Fibroblast of the aortic adventitia (primary cell): ENCODE measurements around the gene RASAL1. TPM values are rescaled to one million over a fixed set of nuclear protein-coding genes. Genes with fewer than 3 reads are reported as not detected.

Experiments
- DNase-seq: peaks from one replicate; pipeline ENCODE4 v3.0.0-alpha.2; 2010; ENCODE audit warnings: low read depth
- H3K4me3 ChIP-seq: 2 replicates; pipeline ENCODE4 v1.5.1; 2011; ENCODE audit warnings: low read depth, mild to moderate bottlenecking, control low read depth, low read length, moderate library complexity
- CTCF ChIP-seq: IDR thresholded peaks from 2 replicates; pipeline ENCODE4 v1.5.1; 2011; ENCODE audit warnings: mild to moderate bottlenecking, low read length, control low read depth, inconsistent platforms; ENCODE audit not compliant: insufficient read depth
- small RNA-seq: library from RNA; depleted of rRNA; stranded (forward); fragments of <200 nt; gene quantifications from one replicate; pipeline ENCODE3, GENCODE V24; 2012
- total RNA-seq: library from RNA; depleted of rRNA; stranded (reverse); fragments of >200 nt; gene quantifications from 2 replicates; pipeline ENCODE4 v1.2.3, GENCODE V29; 2012; ENCODE audit warnings: low replicate concordance

RASAL1 gene
- total RNA-seq, 1 donor = not detected

- DNase-seq = no peak
- TF ChIP-seq CTCF = no peak
- no peak overlapping the region for H3K4me3 ChIP-seq
These were observed 84.8 kb downstream of the RASAL1 start for GRCh38 chr12:113050795-113051194.

- TF ChIP-seq CTCF = no peak
- DNase-seq = no peak
- no peak overlapping the region for H3K4me3 ChIP-seq
These were observed 85.4 kb downstream of the RASAL1 start for GRCh38 chr12:113049976-113050742.

Small RNAs within 50 kb of the gene (small RNA-seq; reads per million reads assigned to genes)
- gene MIR7106 (not detected), gene RF00019 (not detected)

Other genes starting within 250 kb of the RASAL1 start
- gene OAS1, start 228.8 kb downstream of the RASAL1 start, total RNA-seq = 1.4 and 7.8 TPM in 2 replicates
- gene OAS3, start 197.3 kb downstream of the RASAL1 start, total RNA-seq = 3.9 and 5.3 TPM in 2 replicates
- 2.0 and 3.7 TPM in 2 replicates for gene OAS2, start 157.2 kb downstream of the RASAL1 start, total RNA-seq
- gene DTX1, start 79.0 kb downstream of the RASAL1 start, total RNA-seq = 0.16 TPM in 1 of 2 replicates, not detected in the other
- not detected in 2 replicates for gene CFAP73, start 14.0 kb upstream of the RASAL1 start, total RNA-seq
- 31.2 and 107 TPM in 2 replicates for gene DDX54, start 49.7 kb upstream of the RASAL1 start, total RNA-seq
- 13.5 and 16.3 TPM in 2 replicates for gene RITA1, start 50.0 kb upstream of the RASAL1 start, total RNA-seq
- 11.4 and 20.4 TPM in 2 replicates for gene TPCN1, start 85.7 kb upstream of the RASAL1 start, total RNA-seq
- 11.5 and 30.7 TPM in 2 replicates for gene SLC8B1, start 199.3 kb upstream of the RASAL1 start, total RNA-seq
- gene PLBD2, start 222.8 kb upstream of the RASAL1 start, total RNA-seq = 35.1 and 50.9 TPM in 2 replicates